Common myeloid progenitor, CD34-positive (primary cell): ENCODE results near the gene SNTG2.
A peak's percentile ranks its signal among the peaks of the same experiment; 100 is the strongest.

Experiments
- CTCF ChIA-PET: fragments of 350-600 bp; sonication (Branson Sonifier 250); formaldehyde crosslinking; loops from one replicate; lab custom pipeline; 2021; ENCODE audit warnings: antibody characterized with exemption; lab: Charles Lee
- POLR2A ChIA-PET: fragments of 350-600 bp; sonication (Branson Sonifier 250); formaldehyde crosslinking; loops from one replicate; lab custom pipeline; 2021; ENCODE audit warnings: antibody characterized with exemption; lab: Charles Lee
- DNase-seq, 3 donors: peaks; one replicate each; pipeline versions ENCODE4 v3.0.0 to v3.0.0-alpha.2; 2013
- H3K27ac ChIP-seq, 2 experiments: 1 replicate in 1 of 2; 2 replicates in 1 of 2; pipeline ENCODE4 v1.7.0; 2013; ENCODE audit warnings: inconsistent platforms in 2 of 2, low read length in 2 of 2, mild to moderate bottlenecking in 2 of 2, low read depth in 1 of 2, moderate library complexity in 1 of 2; ENCODE audit not compliant: severe bottlenecking in 2 of 2, insufficient read depth in 1 of 2, poor library complexity in 1 of 2
- H3K27me3 ChIP-seq, 5 experiments: replicated peaks in 2 of 5; 1 replicate in 3 of 5; 2 replicates in 2 of 5; pipeline versions ENCODE4 v1.6.1 to v1.7.0; 2013; ENCODE audit warnings: low read length in 4 of 5, mild to moderate bottlenecking in 2 of 5, moderate library complexity in 2 of 5, inconsistent platforms in 1 of 5; ENCODE audit not compliant: insufficient read depth in 5 of 5, control insufficient read depth in 4 of 5
- H3K36me3 ChIP-seq, 4 experiments: 1 replicate in 2 of 4; 2 replicates in 2 of 4; pipeline versions ENCODE4 v1.6.1 to v1.7.0; 2013; ENCODE audit warnings: low read length in 3 of 4, control low read depth in 1 of 4, mild to moderate bottlenecking in 1 of 4; ENCODE audit not compliant: control insufficient read depth in 4 of 4, insufficient read depth in 4 of 4
- H3K4me1 ChIP-seq, 4 experiments: 1 replicate in 3 of 4; 2 replicates in 1 of 4; pipeline versions ENCODE4 v1.6.1 to v1.7.1; 2013; ENCODE audit warnings: low read length in 3 of 4, mild to moderate bottlenecking in 3 of 4, control low read depth in 1 of 4, inconsistent platforms in 1 of 4, moderate library complexity in 1 of 4; ENCODE audit not compliant: control insufficient read depth in 4 of 4, insufficient read depth in 4 of 4; ENCODE audit errors: control extremely low read depth in 1 of 4
- H3K4me3 ChIP-seq, 7 experiments: 1 replicate in 4 of 7; 2 replicates in 3 of 7; pipeline versions ENCODE4 v1.5.1 to v1.7.0; 2013; ENCODE audit warnings: mild to moderate bottlenecking in 7 of 7, low read length in 6 of 7, moderate library complexity in 6 of 7, inconsistent platforms in 2 of 7, low read depth in 2 of 7, control low read depth in 1 of 7; ENCODE audit not compliant: insufficient read depth in 4 of 7, control insufficient read depth in 1 of 7; ENCODE audit errors: extremely low read depth in 1 of 7
- H3K9me3 ChIP-seq, 5 experiments: 1 replicate in 4 of 5; 2 replicates in 1 of 5; pipeline versions ENCODE4 v1.6.1 to v1.7.1; 2013; ENCODE audit warnings: low read length in 4 of 5, mild to moderate bottlenecking in 2 of 5, inconsistent platforms in 1 of 5, low read depth in 1 of 5, moderate library complexity in 1 of 5; ENCODE audit not compliant: control insufficient read depth in 4 of 5, insufficient read depth in 2 of 5; ENCODE audit errors: control extremely low read depth in 1 of 5
- WGBS: methylation state at CpG from one replicate; pipeline ENCODE4 v1.1.5; 2013; ENCODE audit not compliant: insufficient coverage; 5-methylcytosine and 5-hydroxymethylcytosine counted together

Gene SNTG2

DNA sequence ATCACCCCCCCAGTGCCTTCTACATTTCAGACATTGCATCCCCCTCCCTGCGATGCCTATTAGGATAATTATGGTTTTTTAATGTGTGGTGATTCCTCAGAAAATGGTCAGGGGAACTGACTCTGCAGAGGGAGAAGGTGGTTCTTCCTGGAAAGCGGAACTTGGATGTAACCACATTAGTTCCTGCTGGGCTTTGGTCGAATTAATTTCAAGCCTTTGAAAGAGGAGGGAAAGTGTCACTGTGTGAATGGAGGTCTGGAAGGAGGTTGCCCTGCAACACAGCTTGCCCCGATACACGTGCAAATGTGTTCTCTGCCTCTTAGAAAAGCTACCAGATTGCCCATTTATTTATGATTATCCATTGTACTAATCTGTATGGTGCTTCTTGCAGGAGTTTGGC lies 399.5 kb downstream of the SNTG2 start:
- Histone ChIP-seq H3K27ac (no peak overlapping the region), H3K27me3 (no peaks in the 10 kb centered on the region), H3K9me3 (peaks cover 0 to 16% (median 12%) of the 10 kb centered on the region in 5 experiments), H3K4me1 (no peaks in the 10 kb centered on the region), H3K4me3 (no peak overlapping the region), H3K36me3 (no peaks in the 10 kb centered on the region)
- ChIA-PET CTCF (interaction anchor here (1.3 kb wide), 1 partner anchor 13 kb away, joined by 3 read pairs; no protein-coding TSS in a partner anchor), POLR2A (no interaction called here)
- DNase-seq, result no peak
- 80% methylated on average over 1 of the region's 5 CpGs for WGBS

DNA sequence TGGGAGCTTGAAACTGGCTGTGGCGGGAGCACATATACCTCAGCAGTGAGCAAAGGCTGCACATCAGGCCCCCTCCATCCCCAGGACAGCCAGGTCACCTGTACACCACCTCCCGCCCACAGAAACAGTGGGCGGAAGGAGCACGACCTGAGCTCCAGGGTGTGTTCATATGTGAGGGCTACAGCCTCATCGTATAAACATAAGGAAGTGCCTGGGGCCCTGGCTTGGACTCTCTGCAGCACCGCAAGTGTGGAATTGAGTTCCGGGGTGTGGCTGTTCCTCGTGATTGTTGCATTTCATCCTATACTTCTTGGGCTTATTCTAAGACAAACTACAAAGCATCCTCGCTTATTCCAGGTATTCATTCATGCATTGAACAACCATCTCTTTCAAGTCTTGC lies 402.5 kb downstream of the SNTG2 start:
- Histone ChIP-seq H3K4me1 (no peaks in the 10 kb centered on the region), H3K27ac (no peak overlapping the region), H3K9me3 (peaks cover 0 to 14% (median 12%) of the 10 kb centered on the region in 5 experiments), H3K4me3 (no peak overlapping the region), H3K36me3 (no peaks in the 10 kb centered on the region), H3K27me3 (no peaks in the 10 kb centered on the region)
- DNase-seq, result no peak
- ChIA-PET POLR2A (no interaction called here), CTCF (no interaction called here)
- 97% methylated on average over 9 of the region's 9 CpGs for WGBS

DNA sequence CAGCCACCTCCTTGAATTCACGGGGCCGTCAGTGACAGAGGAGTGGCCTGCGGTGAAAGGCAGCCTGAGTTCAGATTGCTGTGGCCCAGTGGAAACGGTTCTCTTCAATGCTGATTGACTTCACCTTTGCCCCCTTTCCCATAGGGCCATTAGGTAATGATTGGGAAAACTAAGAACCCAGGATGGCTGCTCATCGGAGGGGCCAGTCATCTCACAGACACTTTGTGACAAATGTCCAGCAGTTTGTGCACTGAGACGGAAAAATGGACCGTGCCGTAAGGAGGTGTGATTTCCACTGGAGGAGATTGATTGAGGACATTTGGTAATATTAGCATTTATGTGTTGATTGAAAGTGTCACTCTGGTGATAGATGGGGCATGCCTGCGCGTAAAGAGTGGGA lies 402.9 kb downstream of the SNTG2 start:
- WGBS, result 85% methylated on average over 8 of the region's 10 CpGs
- Histone ChIP-seq H3K27me3 (no peaks in the 10 kb centered on the region), H3K36me3 (no peaks in the 10 kb centered on the region), H3K4me1 (no peaks in the 10 kb centered on the region), H3K9me3 (peaks cover 0 to 11% (median 7%) of the 10 kb centered on the region in 5 experiments), H3K27ac (no peak overlapping the region), H3K4me3 (no peak overlapping the region)
- POLR2A ChIA-PET, result no interaction called here
- no peak for DNase-seq
- CTCF ChIA-PET, result no interaction called here

DNA sequence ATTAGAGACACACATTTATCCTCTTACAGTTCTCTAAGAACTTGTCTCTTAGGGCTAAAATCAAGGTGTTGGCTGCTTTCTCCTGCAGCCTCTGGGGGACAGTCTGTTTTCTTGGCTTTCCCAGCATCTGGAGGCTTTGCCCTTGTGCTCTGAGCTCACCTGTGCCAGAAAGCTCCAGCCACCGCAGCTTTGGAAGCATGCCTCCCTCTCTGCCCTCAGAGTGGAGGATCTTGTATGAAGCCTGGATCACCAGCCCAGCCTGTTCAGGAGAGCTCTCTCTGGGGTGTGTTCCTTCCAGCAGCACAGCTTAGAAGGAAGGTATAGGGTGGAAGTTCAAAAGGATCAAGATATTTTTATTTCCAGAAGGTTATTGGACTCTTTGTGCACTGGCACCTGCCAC lies 409.5 kb downstream of the SNTG2 start:
- no peak overlapping the region for H3K4me3 ChIP-seq
- H3K4me1 ChIP-seq, result no peaks in the 10 kb centered on the region
- DNase-seq, result no peak
- no peaks in the 10 kb centered on the region for H3K36me3 ChIP-seq
- no peak overlapping the region for H3K27ac ChIP-seq
- ChIA-PET POLR2A (no interaction called here), CTCF (no interaction called here)
- H3K27me3 ChIP-seq, result no peaks in the 10 kb centered on the region
- no peaks in the 10 kb centered on the region for H3K9me3 ChIP-seq
- 67% methylated on average over 1 of the region's 1 CpG for whole genome bisulfite sequencing

DNA sequence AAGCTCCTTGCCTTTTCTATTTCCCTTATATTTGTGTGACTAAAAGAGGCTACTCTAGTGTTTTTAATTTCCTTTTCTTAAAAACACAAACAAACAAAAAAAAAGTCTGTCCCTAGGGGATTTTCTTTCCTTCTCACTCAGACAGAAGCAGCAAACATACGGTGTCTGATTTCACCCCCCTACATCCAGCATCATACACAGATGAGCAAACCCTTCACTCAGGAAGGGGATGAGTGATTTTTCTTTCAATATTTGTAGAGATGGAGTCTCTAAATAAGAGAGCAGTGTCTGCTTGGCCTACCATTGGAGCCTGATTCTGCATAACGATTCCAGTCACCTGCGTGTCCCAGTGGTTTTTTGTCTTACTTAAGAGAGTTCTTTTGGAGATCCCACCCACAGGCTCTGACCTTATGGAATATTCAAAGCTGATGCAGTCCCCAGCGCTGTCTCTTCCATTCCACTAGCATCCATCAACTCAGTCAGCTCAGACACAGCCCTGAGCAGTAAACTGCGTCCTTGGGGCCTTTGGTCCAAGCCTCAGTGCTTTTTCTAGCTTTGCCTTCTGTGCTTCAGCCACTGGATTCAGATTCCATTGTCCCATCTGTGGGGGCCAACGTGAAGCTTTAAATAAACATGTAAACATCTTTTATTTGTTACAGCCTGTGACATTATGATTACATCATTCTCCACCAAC lies 410.1 kb downstream of the SNTG2 start:
- Histone ChIP-seq H3K27me3 (no peaks in the 10 kb centered on the region), H3K27ac (no peak overlapping the region), H3K4me3 (no peak overlapping the region), H3K36me3 (no peaks in the 10 kb centered on the region), H3K4me1 (peaks cover 0 to under 1% (median 0%) of the 10 kb centered on the region in 4 experiments), H3K9me3 (no peaks in the 10 kb centered on the region)
- no peak for DNase-seq
- CTCF ChIA-PET, result no interaction called here
- 94% methylated on average over 4 of the region's 6 CpGs for WGBS
- POLR2A ChIA-PET, result no interaction called here

DNA sequence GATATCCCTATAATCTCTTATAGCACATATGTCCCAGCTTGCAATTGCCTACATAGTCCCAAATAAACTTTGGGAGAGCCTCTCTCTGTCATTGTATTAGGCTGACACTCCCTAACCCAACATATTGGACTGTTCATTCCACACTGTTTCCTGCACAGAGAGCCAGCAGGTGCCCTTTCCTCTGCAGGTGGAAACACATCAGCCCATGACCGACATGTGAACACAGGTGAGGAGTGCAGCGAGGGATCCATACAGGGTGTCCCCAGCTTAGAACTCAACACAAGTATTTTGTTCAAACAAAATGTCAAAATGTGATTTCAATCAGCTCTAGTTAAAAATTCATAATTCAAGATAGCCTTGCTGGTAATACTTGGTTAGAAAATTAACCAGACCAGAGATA lies 412.7 kb downstream of the SNTG2 start:
- DNase-seq, result no peak
- CTCF ChIA-PET, result interaction anchor here (0.6 to 1.0 kb wide), 2 partner anchors 14 to 66 kb away, joined by 3 read pairs; no protein-coding TSS in a partner anchor
- POLR2A ChIA-PET, result no interaction called here

DNA sequence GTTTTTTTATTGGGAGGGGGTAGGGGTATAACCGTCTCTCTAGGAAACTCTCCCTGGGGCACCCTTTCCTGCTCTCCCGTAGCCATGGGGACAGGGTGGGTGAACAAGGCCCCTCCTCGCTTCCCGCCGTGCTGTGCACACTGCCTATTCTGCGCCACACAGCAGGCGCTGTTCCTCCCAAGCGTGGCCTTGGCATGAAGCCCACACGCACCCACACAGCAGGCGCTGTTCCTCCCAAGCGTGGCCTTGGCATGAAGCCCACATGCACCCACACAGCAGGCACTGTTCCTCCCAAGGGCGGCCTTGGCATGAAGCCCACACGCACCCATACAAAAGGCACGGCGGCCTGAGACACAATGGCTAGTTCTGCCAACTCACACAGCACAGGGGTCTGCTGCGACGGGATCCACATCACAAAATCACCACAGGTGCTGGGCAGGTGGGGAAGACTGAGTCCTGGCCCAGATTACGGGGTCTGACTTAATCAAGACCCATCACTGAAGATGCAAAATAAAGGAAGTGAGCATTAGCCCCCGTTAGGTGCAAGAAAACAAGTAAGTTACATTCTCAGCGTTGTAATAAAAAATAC lies 416.0 kb downstream of the SNTG2 start:
- CTCF ChIA-PET, result no interaction called here
- peak; percentile 14 to 57 (median 54) for DNase-seq
- peak overlapping the region in 3 of 7 experiments; percentile 15 to 50 (median 43) for H3K4me3 ChIP-seq
- 46% methylated on average over 15 of the region's 20 CpGs for WGBS
- H3K27me3 ChIP-seq, result peaks cover 0 to 3% (median 0%) of the 10 kb centered on the region in 5 experiments
- no peak overlapping the region for H3K27ac ChIP-seq
- H3K36me3 ChIP-seq, result no peaks in the 10 kb centered on the region
- peaks cover 0 to 8% (median 4%) of the 10 kb centered on the region in 4 experiments for H3K4me1 ChIP-seq
- POLR2A ChIA-PET, result no interaction called here
- no peaks in the 10 kb centered on the region for H3K9me3 ChIP-seq

More for the DNA sequence above, 412.7 kb downstream of the SNTG2 start:
- no peak overlapping the region for H3K4me3 ChIP-seq
- H3K36me3 ChIP-seq, result no peaks in the 10 kb centered on the region
- no peaks in the 10 kb centered on the region for H3K9me3 ChIP-seq
- peaks cover 0 to 8% (median 4%) of the 10 kb centered on the region in 4 experiments for H3K4me1 ChIP-seq
- H3K27me3 ChIP-seq, result no peaks in the 10 kb centered on the region
- H3K27ac ChIP-seq, result no peak overlapping the region
- 95% methylated on average over 2 of the region's 2 CpGs for WGBS
